Cardiac fibroblast (primary cell): Measurements from ENCODE around the gene DEDD2.

ENCODE experiments used
- DNase-seq, 2 donors: peaks; one replicate each; pipeline versions ENCODE4 v3.0.0 to v3.0.0-alpha.2; 2010; ENCODE audit warnings: low read depth in 2 of 2
- H3K4me3 ChIP-seq, 2 donors: replicated peaks in 1 of 2; 1 replicate in 1 of 2; 2 replicates in 1 of 2; pipeline ENCODE4 v1.5.1; 2011; ENCODE audit warnings: low read depth in 2 of 2, low read length in 2 of 2, mild to moderate bottlenecking in 2 of 2, moderate library complexity in 1 of 2
- CTCF ChIP-seq: IDR thresholded peaks from one replicate; pipeline ENCODE4 v1.5.1; 2011; ENCODE audit warnings: low read depth, mild to moderate bottlenecking, low read length, inconsistent platforms

DEDD2 gene

DNA sequence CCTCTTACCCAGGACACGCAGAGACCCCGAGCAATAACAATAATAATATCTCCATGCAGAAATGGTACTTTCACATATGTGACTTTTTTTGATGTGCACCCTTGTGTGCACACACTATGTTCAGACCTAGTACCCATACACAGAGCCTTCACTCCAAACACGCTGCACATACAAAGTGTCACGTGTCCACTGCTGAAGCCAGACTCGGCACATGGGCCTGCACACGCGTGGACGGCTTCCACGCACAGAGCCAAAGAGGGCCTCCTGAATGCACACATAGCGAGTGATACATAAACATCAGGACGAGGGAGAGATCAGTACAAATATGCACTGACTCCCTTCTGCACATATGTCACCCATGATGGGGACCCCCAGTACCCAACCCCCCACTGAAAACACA is 43.3 kb downstream of the DEDD2 start:
- TF ChIP-seq CTCF = no peak
- DNase-seq = no peak
- no peak overlapping the region for H3K4me3 ChIP-seq

DNA sequence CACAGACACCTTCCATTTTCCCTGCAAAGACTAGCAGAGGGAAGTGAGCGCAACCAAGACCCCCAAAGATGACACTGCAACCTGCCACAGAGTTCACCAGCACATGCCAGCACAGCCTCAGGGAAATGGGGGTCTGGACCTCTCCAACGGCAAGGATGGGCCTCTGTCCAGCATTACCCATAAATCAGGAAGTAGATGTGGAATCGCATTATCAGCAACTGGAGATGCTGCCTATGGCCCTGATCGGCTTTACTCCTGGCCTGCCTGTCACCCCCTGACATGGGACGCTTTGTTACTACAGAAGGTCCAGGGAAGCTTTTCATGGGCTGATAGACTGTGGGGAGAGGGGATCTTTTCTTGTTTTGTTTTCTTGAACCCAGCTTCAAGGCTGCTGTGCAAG is 43.8 kb downstream of the DEDD2 start:
- no peak for TF ChIP-seq CTCF
- no peak overlapping the region for H3K4me3 ChIP-seq
- DNase-seq = no peak

- TF ChIP-seq CTCF = no peak
- no peak for DNase-seq
- H3K4me3 ChIP-seq = no peak overlapping the region
Measured at GRCh38 chr19:42172261-42172660, 45.2 kb downstream of the DEDD2 start.

DNA sequence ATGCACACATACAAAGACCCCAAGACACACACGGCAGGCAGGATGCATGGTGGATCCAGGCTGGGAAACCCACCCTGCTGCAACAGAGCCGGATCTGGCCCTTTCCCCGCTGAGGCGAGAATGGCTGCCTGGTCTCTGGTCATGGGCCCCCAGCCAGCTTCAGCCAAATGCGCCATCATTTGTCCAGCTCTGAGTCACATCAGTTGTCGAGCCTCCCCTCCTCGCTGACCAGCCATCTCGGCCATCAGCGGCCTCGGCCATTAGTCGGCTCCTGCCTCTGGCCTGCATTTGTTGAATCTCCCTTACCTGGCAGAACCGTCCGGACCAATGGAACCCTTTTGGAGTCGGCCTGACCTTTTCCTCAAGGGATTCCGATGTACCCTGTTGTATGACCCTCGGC is 46.8 kb downstream of the DEDD2 start:
- TF ChIP-seq CTCF = no peak
- DNase-seq = no peak

GRCh38 chr19:42169486-42170413 is 47.7 kb downstream of the DEDD2 start:
- H3K4me3 ChIP-seq = no peak overlapping the region
- no peak for DNase-seq
- no peak for TF ChIP-seq CTCF

More for the DNA sequence above, 46.8 kb downstream of the DEDD2 start:
- H3K4me3 ChIP-seq = no peak overlapping the region

GRCh38 chr19:42168206-42168605 is 49.3 kb downstream of the DEDD2 start:
- DNase-seq = no peak
- no peak overlapping the region for H3K4me3 ChIP-seq
- TF ChIP-seq CTCF = no peak
